CD14-positive monocyte (primary cell): Measurements from ENCODE around the gene GNA12. TPM values are rescaled to one million over a fixed set of nuclear protein-coding genes. Genes with fewer than 3 reads are reported as not detected.

Source experiments
- DNase-seq, 3 donors: peaks; one replicate each; pipeline ENCODE4 v3.0.0-alpha.2; 2011 to 2022
- H2AFZ ChIP-seq: 2 replicates; pipeline ENCODE4 v1.6.0; 2012; ENCODE audit warnings: mild to moderate bottlenecking, low read depth, low read length, inconsistent platforms; ENCODE audit not compliant: insufficient read depth, poor library complexity, severe bottlenecking
- H3K27ac ChIP-seq, 2 donors: 1 replicate in 1 of 2; 2 replicates in 1 of 2; pipeline ENCODE4 v1.5.1; 2012 to 2013; ENCODE audit warnings: low read length in 2 of 2, control low read depth in 1 of 2, inconsistent platforms in 1 of 2, low read depth in 1 of 2, mild to moderate bottlenecking in 1 of 2
- H3K27me3 ChIP-seq, 2 donors: one replicate each; pipeline versions ENCODE4 v1.6.0 to v1.6.1; 2011 to 2013; ENCODE audit warnings: low read length in 2 of 2; ENCODE audit not compliant: control insufficient read depth in 2 of 2, insufficient read depth in 2 of 2
- H3K36me3 ChIP-seq, 2 donors: replicated peaks in 1 of 2; 1 replicate in 1 of 2; 2 replicates in 1 of 2; pipeline versions ENCODE4 v1.5.1 to v1.6.1; 2012 to 2013; ENCODE audit warnings: low read length in 2 of 2, control low read depth in 1 of 2, inconsistent platforms in 1 of 2, mild to moderate bottlenecking in 1 of 2; ENCODE audit not compliant: insufficient read depth in 2 of 2, control insufficient read depth in 1 of 2
- H3K4me1 ChIP-seq, 2 donors: 1 replicate in 1 of 2; 2 replicates in 1 of 2; pipeline versions ENCODE4 v1.5.1 to v1.6.1; 2012 to 2013; ENCODE audit warnings: low read length in 2 of 2, control low read depth in 1 of 2, inconsistent platforms in 1 of 2, mild to moderate bottlenecking in 1 of 2, moderate library complexity in 1 of 2; ENCODE audit not compliant: insufficient read depth in 2 of 2, control insufficient read depth in 1 of 2
- H3K4me2 ChIP-seq: replicated peaks from 2 replicates; pipeline ENCODE3; 2012; ENCODE audit warnings: low read length, moderate library complexity, mild to moderate bottlenecking; ENCODE audit not compliant: poor library complexity, severe bottlenecking; ENCODE audit errors: extremely low read depth
- H3K4me3 ChIP-seq, 3 experiments: fragments of 200-600 bp in 1 of 3; sonication (generic) in 1 of 3; replicated peaks in 1 of 3; 1 replicate in 2 of 3; 2 replicates in 1 of 3; pipeline ENCODE4 v1.5.1; 2011 to 2013; ENCODE audit warnings: low read length in 3 of 3, mild to moderate bottlenecking in 3 of 3, control low read depth in 2 of 3, low read depth in 2 of 3, inconsistent platforms in 1 of 3, moderate library complexity in 1 of 3
- H3K79me2 ChIP-seq: 2 replicates; pipeline ENCODE4 v1.6.0; 2012; ENCODE audit warnings: mild to moderate bottlenecking, control low read depth, inconsistent platforms, low read length, moderate library complexity; ENCODE audit not compliant: insufficient read depth
- H3K9ac ChIP-seq: 2 replicates; pipeline ENCODE4 v1.6.0; 2017; ENCODE audit warnings: low read length, mild to moderate bottlenecking; ENCODE audit not compliant: insufficient read depth, poor library complexity, severe bottlenecking
- H3K9me3 ChIP-seq, 2 donors: replicated peaks in 1 of 2; 1 replicate in 1 of 2; 2 replicates in 1 of 2; pipeline versions ENCODE4 v1.5.1 to v1.6.1; 2012 to 2013; ENCODE audit warnings: low read length in 2 of 2, control low read depth in 1 of 2; ENCODE audit not compliant: control insufficient read depth in 1 of 2, insufficient read depth in 1 of 2
- H4K20me1 ChIP-seq: 2 replicates; pipeline ENCODE4 v1.6.0; 2012; ENCODE audit warnings: mild to moderate bottlenecking, low read length, control low read depth, moderate library complexity; ENCODE audit not compliant: insufficient read depth
- H3K27ac Mint-ChIP-seq, 7 donors: one replicate each; pipeline ENCODE4 v1.8.0; 2020; ENCODE audit warnings: mild to moderate bottlenecking in 7 of 7, mixed read lengths in 7 of 7, moderate library complexity in 6 of 7, inconsistent platforms in 2 of 7
- H3K27me3 Mint-ChIP-seq, 3 donors: one replicate each; pipeline ENCODE4 v1.8.0; 2021 to 2022; ENCODE audit warnings: low read depth in 3 of 3, mild to moderate bottlenecking in 3 of 3, mixed read lengths in 3 of 3, moderate library complexity in 3 of 3, inconsistent platforms in 1 of 3
- H3K36me3 Mint-ChIP-seq, 2 donors: one replicate each; pipeline ENCODE4 v1.8.0; 2020; ENCODE audit warnings: mixed read lengths in 2 of 2, inconsistent platforms in 1 of 2, mild to moderate bottlenecking in 1 of 2
- H3K4me1 Mint-ChIP-seq: one replicate; pipeline ENCODE4 v1.8.0; 2020; ENCODE audit warnings: mild to moderate bottlenecking, mixed read lengths
- H3K4me3 Mint-ChIP-seq, 2 donors: one replicate each; pipeline ENCODE4 v1.8.0; 2020; ENCODE audit warnings: mild to moderate bottlenecking in 2 of 2, mixed read lengths in 2 of 2, moderate library complexity in 1 of 2
- H3K9me3 Mint-ChIP-seq, 7 donors: one replicate each; pipeline ENCODE4 v1.8.0; 2020 to 2022; ENCODE audit warnings: mixed read lengths in 7 of 7, mild to moderate bottlenecking in 6 of 7, moderate library complexity in 6 of 7, inconsistent platforms in 2 of 7
- WGBS: methylation state at CpG from one replicate; pipeline ENCODE4 v1.1.5; 2013; ENCODE audit warnings: missing lambda C conversion rate; ENCODE audit not compliant: insufficient coverage; 5-methylcytosine and 5-hydroxymethylcytosine counted together
- intact Hi-C, 2 donors: fragments of 100-400 bp; cut with micrococcal nuclease; formaldehyde crosslinking; loops; one replicate each; pipeline versions ENCODE4 v1.15.0 to v1.15.1; 2023
- polyA plus RNA-seq, 3 donors: library from polyadenylated mRNA; depleted of rRNA in 1 of 3; unstranded in 2 of 3; stranded (reverse) in 1 of 3; fragments of 300-500 nt in 2 of 3; fragments of >200 nt in 1 of 3; fragmentation: Illumina TruSeq in 2 of 3; gene quantifications; 1 replicate in 2 of 3; 2 replicates in 1 of 3; pipeline ENCODE4 v1.2.3, GENCODE V29; 2012 to 2021
- TF ChIP-seq, protein P1 (sequence below): fragments of 200-600 bp; IDR thresholded peaks from one replicate; pipeline ENCODE4 v1.8.0; 2022; ENCODE audit warnings: antibody characterized with exemption, mild to moderate bottlenecking

GNA12 gene
- polyA plus RNA-seq, 3 donors = 3.4 to 25.9 (median 10.6) TPM

- peaks cover 2 to 13% (median 3%) of the 10 kb centered on the region in 7 donors for H3K9me3 Mint-ChIP-seq
Measured at GRCh38 chr7:2755531-2755930, 88.6 kb downstream of the GNA12 start.

DNA sequence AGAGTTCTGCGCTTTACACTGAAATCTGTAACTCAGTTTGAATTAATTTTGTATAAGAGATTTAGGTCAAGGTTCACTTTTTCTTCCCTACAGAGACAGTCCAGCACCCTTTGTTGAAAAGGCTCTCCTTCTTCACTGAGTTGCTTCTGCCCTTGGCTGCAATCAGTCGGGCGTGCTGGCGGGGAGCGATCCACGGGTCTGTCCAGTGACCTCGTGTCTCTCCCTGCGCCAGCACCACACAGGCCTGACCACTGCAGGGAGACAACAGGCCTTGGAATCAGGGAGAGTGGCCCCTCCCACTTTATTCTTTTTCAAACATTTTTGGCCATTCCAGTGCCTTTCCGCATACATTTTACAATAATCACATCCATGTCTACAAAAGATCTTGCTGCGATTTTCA is 89.2 kb downstream of the GNA12 start:
- H3K9me3 ChIP-seq = no peaks in the 10 kb centered on the region
- no peak overlapping the region for H3K9ac ChIP-seq
- peaks cover 27 to 33% of the 10 kb centered on the region in 2 donors for H3K4me1 ChIP-seq
- intact Hi-C loops = loop anchor here (2.0 to 5.0 kb wide), 2 partner anchors 38 to 70 kb away; no protein-coding TSS in a partner anchor
- H3K79me2 ChIP-seq = peaks cover 4% of the 10 kb centered on the region
- H3K36me3 ChIP-seq = no peaks in the 10 kb centered on the region
- 98% methylated on average over 8 of the region's 10 CpGs for WGBS
- no peak for DNase-seq
- H3K27me3 ChIP-seq = no peaks in the 10 kb centered on the region
- Mint-ChIP-seq H3K27ac (no peak overlapping the region), H3K9me3 (peaks cover 2 to 13% (median 3%) of the 10 kb centered on the region in 7 donors), H3K27me3 (peaks cover 0 to under 1% (median 0%) of the 10 kb centered on the region in 3 donors), H3K4me3 (no peak overlapping the region), H3K4me1 (peaks cover 38% of the 10 kb centered on the region), H3K36me3 (peaks cover 27 to 49% of the 10 kb centered on the region in 2 donors)
- no peak overlapping the region for H2AFZ ChIP-seq
- H3K4me3 ChIP-seq = no peak overlapping the region
- no peak overlapping the region for H3K27ac ChIP-seq
- TF ChIP-seq, protein P1, sequence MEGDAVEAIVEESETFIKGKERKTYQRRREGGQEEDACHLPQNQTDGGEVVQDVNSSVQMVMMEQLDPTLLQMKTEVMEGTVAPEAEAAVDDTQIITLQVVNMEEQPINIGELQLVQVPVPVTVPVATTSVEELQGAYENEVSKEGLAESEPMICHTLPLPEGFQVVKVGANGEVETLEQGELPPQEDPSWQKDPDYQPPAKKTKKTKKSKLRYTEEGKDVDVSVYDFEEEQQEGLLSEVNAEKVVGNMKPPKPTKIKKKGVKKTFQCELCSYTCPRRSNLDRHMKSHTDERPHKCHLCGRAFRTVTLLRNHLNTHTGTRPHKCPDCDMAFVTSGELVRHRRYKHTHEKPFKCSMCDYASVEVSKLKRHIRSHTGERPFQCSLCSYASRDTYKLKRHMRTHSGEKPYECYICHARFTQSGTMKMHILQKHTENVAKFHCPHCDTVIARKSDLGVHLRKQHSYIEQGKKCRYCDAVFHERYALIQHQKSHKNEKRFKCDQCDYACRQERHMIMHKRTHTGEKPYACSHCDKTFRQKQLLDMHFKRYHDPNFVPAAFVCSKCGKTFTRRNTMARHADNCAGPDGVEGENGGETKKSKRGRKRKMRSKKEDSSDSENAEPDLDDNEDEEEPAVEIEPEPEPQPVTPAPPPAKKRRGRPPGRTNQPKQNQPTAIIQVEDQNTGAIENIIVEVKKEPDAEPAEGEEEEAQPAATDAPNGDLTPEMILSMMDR = no peak
- no peak overlapping the region for H3K4me2 ChIP-seq
- no peaks in the 10 kb centered on the region for H4K20me1 ChIP-seq

More at GRCh38 chr7:2755531-2755930, 88.6 kb downstream of the GNA12 start:
- H3K27me3 ChIP-seq = no peaks in the 10 kb centered on the region
- intact Hi-C loops = loop anchor here (2.0 to 5.0 kb wide), 2 partner anchors 38 to 71 kb away; no protein-coding TSS in a partner anchor
- H3K4me3 ChIP-seq = no peak overlapping the region
- H3K27ac ChIP-seq = no peak overlapping the region
- H3K4me1 ChIP-seq = peaks cover 34 to 39% of the 10 kb centered on the region in 2 donors
- peak overlapping the region in 1 of 7 donors; percentile 25 for H3K27ac Mint-ChIP-seq
- no peak overlapping the region for H3K4me3 Mint-ChIP-seq
- DNase-seq = peak in 1 of 3 donors; percentile 57
- H2AFZ ChIP-seq = no peak overlapping the region
- H3K27me3 Mint-ChIP-seq = no peaks in the 10 kb centered on the region
- no peaks in the 10 kb centered on the region for H4K20me1 ChIP-seq
- H3K36me3 Mint-ChIP-seq = peaks cover 29 to 49% of the 10 kb centered on the region in 2 donors
- peaks cover 4% of the 10 kb centered on the region for H3K79me2 ChIP-seq
- no peak overlapping the region for H3K4me2 ChIP-seq
- H3K4me1 Mint-ChIP-seq = peaks cover 44% of the 10 kb centered on the region
- no peaks in the 10 kb centered on the region for H3K9me3 ChIP-seq
- TF ChIP-seq, protein P1 = no peak
- no peaks in the 10 kb centered on the region for H3K36me3 ChIP-seq
- no peak overlapping the region for H3K9ac ChIP-seq
